ENCODE results near the gene HAVCR1. TPM values are rescaled to one million over a fixed set of nuclear protein-coding genes. Genes with fewer than 3 reads are reported as not detected.
"Not testable (repeated sequence)": the region's sequence is repeated elsewhere in the genome, so short reads cannot be mapped to it uniquely, and the experiment has no call there.

HAVCR1 gene
- total RNA-seq, 2 experiments from 2014 or later = 1.5 to 2.0 TPM

DNA sequence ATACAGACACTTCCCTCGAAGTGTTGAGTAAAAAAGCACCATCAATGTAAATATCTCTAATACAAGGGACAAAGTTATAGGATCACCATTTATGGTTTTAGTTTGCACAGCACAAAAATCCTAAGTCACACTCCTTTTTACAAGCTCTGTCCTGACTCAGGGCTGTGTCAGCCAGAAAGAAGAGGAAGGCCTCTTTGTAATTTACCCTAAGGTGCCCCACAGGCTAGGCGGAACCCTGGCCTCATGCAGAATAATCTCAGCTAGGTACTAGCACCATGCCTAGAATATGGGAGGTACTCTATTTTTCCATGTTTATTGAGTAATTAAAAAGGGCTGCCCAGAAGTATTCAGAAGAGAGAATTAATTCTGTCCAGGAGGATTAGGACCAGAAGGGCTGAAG lies 36.9 kb downstream of the HAVCR1 start:
- no peak overlapping the region for H3K27ac Mint-ChIP-seq
- ChIA-PET CTCF (interaction anchor here (0.9 to 1.8 kb wide), 3 partner anchors 17 to 110 kb away, joined by 3 read pairs; no protein-coding TSS in a partner anchor), POLR2A (no interaction called here)
- no peak overlapping the region for H3K4me3 Mint-ChIP-seq
- peaks cover 26% of the 10 kb centered on the region for H3K9me3 Mint-ChIP-seq
- H3K27me3 Mint-ChIP-seq = peaks cover 4% of the 10 kb centered on the region
- DNase-seq = no peak
- peaks cover 42% of the 10 kb centered on the region for H3K36me3 Mint-ChIP-seq (ENCODE audit: low read depth)
- H3K4me1 Mint-ChIP-seq = peaks cover 55% of the 10 kb centered on the region

DNA sequence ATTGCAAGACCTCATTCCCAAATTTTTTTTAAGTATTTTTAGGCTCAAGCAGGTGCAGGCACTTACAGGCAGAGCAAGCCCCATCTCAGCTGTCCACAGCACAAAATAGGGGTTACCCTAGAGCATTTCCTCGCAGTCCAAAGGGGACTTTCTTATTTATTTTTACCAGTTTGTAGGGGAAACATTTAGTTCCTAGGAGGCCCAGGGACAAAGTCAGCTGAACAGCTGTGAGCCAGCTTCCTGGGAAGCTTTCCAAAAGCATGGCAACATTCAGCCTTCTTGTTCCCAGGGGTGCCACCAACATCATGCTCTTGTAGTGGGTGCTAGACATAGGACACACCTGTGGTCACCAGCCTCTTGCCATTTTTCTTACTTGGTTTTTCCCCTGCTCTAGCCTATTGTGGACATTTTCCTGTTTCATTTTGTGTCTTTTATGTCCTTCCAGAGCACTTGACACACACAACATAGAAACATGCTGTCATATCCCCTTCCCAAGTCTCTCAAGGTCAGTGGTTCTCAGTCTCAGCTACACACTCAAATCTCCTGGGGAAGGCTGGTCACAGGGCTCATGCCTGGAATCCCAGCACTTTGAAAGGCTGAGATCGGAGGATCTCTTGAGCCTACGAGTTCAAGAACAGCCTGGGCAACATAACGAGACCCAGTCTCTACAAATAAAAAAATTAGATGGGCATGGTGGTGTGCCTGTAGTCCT lies 38.2 kb downstream of the HAVCR1 start:
- POLR2A ChIA-PET = no interaction called here
- Mint-ChIP-seq H3K4me3 (no peak overlapping the region), H3K27ac (no peak overlapping the region), H3K9me3 (peaks cover 27% of the 10 kb centered on the region), H3K27me3 (peaks cover 4% of the 10 kb centered on the region), H3K4me1 (peaks cover 42% of the 10 kb centered on the region), H3K36me3 (ENCODE audit: low read depth) (peaks cover 40% of the 10 kb centered on the region)
- CTCF ChIA-PET = interaction anchor here (1.8 kb wide), 1 partner anchor 111 kb away, joined by 3 read pairs; no protein-coding TSS in a partner anchor
- DNase-seq = no peak

DNA sequence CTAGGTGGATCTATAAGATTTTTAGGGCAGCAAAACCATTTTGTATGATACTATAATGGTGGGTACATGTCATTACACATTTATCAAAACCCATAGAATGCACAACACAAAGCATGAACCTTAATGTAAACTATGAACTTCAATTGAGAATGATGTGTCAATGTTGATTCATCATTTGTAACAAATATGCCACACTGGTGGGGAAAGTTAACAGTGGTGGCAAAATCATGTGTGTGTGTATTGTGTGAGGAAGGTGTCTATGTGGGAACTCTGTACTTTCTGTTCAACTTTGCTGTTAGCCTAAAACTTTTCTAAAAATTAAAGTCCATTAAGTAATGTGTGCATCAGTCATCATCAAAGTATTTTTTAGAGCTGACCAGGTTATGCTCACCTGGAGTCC lies 38.9 kb downstream of the HAVCR1 start:
- Mint-ChIP-seq H3K4me1 (peaks cover 35% of the 10 kb centered on the region), H3K36me3 (ENCODE audit: low read depth) (peaks cover 39% of the 10 kb centered on the region)

DNA sequence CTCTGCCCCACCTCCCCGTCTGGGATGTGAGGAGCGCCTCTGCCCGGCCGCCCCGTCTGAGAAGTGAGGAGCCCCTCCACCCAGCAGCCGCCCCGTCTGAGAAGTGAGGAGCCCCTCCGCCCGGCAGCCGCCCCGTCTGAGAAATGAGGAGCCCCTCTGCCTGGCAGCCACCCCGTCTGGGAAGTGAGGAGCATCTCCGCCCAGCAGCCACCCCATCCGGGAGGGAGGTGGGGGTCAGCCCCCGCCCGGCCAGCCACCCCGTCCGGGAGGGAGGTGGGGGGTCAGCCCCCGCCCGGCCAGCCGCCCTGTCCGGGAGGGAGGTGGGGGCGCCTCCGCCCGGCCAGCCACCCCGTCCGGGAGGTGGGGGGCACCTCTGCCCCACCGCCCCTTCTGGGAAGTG lies 44.8 kb downstream of the HAVCR1 start:
- H3K4me1 Mint-ChIP-seq, POLR2A ChIA-PET, H3K4me3 Mint-ChIP-seq, CTCF ChIA-PET, H3K27me3 Mint-ChIP-seq, DNase-seq, H3K27ac Mint-ChIP-seq: not testable (repeated sequence)
- peaks cover 20% of the 10 kb centered on the region for H3K36me3 Mint-ChIP-seq (ENCODE audit: low read depth)
- peaks cover 30% of the 10 kb centered on the region for H3K9me3 Mint-ChIP-seq

More for the DNA sequence above, 38.9 kb downstream of the HAVCR1 start:
- CTCF ChIA-PET = no interaction called here
- DNase-seq = no peak
- H3K9me3 Mint-ChIP-seq = peaks cover 28% of the 10 kb centered on the region
- no peak overlapping the region for H3K4me3 Mint-ChIP-seq
- H3K27me3 Mint-ChIP-seq = peaks cover 4% of the 10 kb centered on the region
- H3K27ac Mint-ChIP-seq = no peak overlapping the region
- POLR2A ChIA-PET = no interaction called here

DNA sequence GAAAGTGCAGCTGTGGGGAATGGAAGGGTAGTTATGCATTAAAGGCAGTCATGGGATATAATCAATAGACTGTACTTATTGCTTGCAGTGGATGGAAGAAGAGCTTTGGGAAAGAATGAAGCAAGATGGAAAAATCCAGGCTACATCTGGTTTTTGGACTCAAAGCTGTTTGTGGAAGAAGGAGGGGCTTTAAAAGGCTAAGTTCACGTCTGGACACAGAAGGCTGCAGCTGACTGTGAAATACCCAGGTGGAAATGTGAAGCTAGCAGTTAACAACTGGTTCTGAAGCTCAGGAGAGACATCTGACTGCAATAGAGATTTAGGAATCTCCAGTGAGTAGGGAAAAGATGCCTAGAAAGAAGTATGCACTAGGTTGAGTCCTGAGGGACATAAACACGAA lies 52.7 kb downstream of the HAVCR1 start:
- peaks cover 2% of the 10 kb centered on the region for H3K27me3 Mint-ChIP-seq
- CTCF ChIA-PET = interaction anchor here (0.5 to 1.2 kb wide), 2 partner anchors 10 to 20 kb away, joined by 4 read pairs; no protein-coding TSS in a partner anchor
- POLR2A ChIA-PET = no interaction called here

DNA sequence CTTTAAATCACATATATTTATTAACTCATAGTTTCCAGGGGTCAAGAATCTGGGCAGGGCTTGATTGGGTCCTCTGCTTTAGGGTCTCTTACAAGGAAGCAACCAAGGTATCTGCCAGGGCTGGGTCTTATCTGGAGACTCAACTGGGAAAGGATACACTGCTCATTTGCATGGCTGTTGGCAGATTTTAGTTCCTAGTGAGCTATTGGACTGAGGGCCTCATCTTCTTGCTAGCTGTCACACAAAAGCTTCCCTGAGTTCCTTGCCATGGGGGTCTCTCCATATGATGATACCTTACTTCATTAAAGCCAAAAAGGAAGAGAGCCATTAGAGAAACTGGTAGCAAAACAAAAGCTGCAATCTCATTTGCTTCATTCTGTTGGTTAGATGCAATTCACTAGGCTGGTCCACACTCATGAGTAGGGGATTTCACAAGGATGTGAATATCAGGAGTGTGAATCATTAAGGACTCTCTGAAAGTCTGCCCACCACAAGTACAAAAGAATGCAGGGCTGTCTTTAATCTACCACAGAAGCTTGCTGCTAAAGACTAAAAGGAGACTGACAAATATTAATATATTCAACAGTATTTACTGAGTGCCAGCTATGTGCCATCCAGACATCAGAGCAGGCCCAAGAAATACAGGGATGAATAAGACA lies 53.9 kb downstream of the HAVCR1 start:
- H3K27me3 Mint-ChIP-seq = peaks cover 2% of the 10 kb centered on the region
- no peak for DNase-seq
- POLR2A ChIA-PET = no interaction called here

More for the DNA sequence above, 52.7 kb downstream of the HAVCR1 start:
- Mint-ChIP-seq H3K4me3 (no peak overlapping the region), H3K27ac (no peak overlapping the region), H3K36me3 (ENCODE audit: low read depth) (peaks cover 19% of the 10 kb centered on the region), H3K9me3 (peaks cover 23% of the 10 kb centered on the region), H3K4me1 (peaks cover 10% of the 10 kb centered on the region)
- no peak for DNase-seq

DNA sequence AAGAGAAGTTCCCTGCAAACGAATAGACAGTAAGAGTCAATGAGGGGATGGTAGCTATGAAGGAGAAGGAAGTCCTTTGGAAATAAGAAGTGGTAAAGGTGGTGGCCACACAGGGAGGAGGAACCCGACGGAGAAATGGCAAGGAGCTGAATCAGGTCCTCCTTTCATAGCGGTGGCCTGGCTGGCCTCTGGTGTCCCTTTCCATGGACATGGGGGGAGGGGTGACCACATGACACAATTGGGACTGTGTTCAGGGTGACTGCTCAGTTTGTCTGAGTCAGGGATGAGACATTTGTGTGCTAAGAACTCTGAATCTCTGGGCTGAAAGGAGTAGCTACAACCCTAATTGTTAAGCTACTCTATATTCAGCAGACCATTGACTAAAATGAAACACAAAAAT lies 67.2 kb downstream of the HAVCR1 start:
- Mint-ChIP-seq H3K27me3 (peaks cover 19% of the 10 kb centered on the region), H3K4me3 (no peak overlapping the region), H3K9me3 (peaks cover 13% of the 10 kb centered on the region), H3K27ac (no peak overlapping the region), H3K36me3 (ENCODE audit: low read depth) (peaks cover 12% of the 10 kb centered on the region), H3K4me1 (peaks cover 5% of the 10 kb centered on the region)
- DNase-seq = no peak
- ChIA-PET CTCF (interaction anchor here (0.8 to 1.0 kb wide), 2 partner anchors 48 to 176 kb away, joined by 3 read pairs; no protein-coding TSS in a partner anchor), POLR2A (no interaction called here)

More for the DNA sequence above, 53.9 kb downstream of the HAVCR1 start:
- H3K27ac Mint-ChIP-seq = no peak overlapping the region
- H3K4me1 Mint-ChIP-seq = peaks cover 10% of the 10 kb centered on the region
- CTCF ChIA-PET = interaction anchor here (0.8 to 1.5 kb wide), 4 partner anchors 11 to 53 kb away, joined by 3 read pairs; no protein-coding TSS in a partner anchor
- H3K9me3 Mint-ChIP-seq = peaks cover 27% of the 10 kb centered on the region
- H3K36me3 Mint-ChIP-seq (ENCODE audit: low read depth) = peaks cover 23% of the 10 kb centered on the region
- no peak overlapping the region for H3K4me3 Mint-ChIP-seq

DNA sequence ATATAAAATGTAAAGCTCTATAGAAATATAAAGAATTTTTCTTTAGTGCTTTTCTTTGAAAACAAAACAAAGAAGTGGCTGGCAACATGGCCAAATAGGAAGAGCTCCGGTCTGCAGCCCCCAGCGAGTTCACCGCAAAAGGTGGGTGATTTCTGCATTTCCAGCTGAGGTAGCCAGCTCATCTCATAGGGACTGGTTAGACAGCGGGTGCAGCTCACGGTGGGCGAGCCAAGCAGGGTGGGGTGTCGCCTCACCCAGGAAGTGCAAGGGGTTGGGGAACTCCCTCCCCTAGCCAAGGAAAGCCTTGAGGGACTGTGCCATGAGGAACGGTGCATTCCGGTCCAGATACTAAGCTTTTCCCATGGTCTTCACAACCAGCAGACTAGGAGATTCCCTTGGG lies 74.9 kb downstream of the HAVCR1 start:
- CTCF ChIA-PET = interaction anchor here (0.8 to 1.2 kb wide), 3 partner anchors 15 to 43 kb away, joined by 3 read pairs; no protein-coding TSS in a partner anchor
- Mint-ChIP-seq H3K27ac (no peak overlapping the region), H3K27me3 (peaks cover 23% of the 10 kb centered on the region), H3K36me3 (ENCODE audit: low read depth) (peaks cover 14% of the 10 kb centered on the region), H3K4me3 (no peak overlapping the region), H3K4me1 (peaks cover 5% of the 10 kb centered on the region), H3K9me3 (peaks cover 11% of the 10 kb centered on the region)
- POLR2A ChIA-PET = no interaction called here
- no peak for DNase-seq

DNA sequence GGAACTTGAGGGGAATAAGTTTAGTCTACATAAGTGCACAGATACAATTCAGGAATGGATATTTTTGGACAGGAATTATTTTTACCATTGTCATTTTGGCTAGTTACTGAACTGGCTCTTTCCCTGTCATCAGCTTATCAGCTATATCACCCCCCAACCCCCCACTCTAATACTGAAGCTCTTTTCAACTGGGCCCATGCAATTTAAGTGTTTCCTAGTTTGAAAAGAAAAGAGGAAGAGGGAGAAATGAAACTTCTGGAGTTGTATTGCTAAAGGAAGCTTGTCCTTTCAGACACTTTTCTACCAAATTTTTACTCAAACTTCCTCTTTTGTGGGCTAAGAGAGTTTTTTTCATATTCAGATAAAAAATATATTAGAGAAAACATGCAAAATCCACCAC lies 77.4 kb downstream of the HAVCR1 start:
- no peak overlapping the region for H3K27ac Mint-ChIP-seq
- ChIA-PET POLR2A (no interaction called here), CTCF (no interaction called here)
- peaks cover 8% of the 10 kb centered on the region for H3K27me3 Mint-ChIP-seq
- peaks cover 3% of the 10 kb centered on the region for H3K9me3 Mint-ChIP-seq
- H3K4me1 Mint-ChIP-seq = no peaks in the 10 kb centered on the region
- no peak for DNase-seq
- no peak overlapping the region for H3K4me3 Mint-ChIP-seq
- H3K36me3 Mint-ChIP-seq (ENCODE audit: low read depth) = peaks cover 6% of the 10 kb centered on the region

Other genes with a start within 250 kb of the HAVCR1 start
- gene PPP1R2B, start 208.8 kb downstream of the HAVCR1 start, total RNA-seq = under 1 TPM in 1 of 2 experiments, not detected in 1; 0.17 TPM
- 1 to 10 TPM in 1 of 2 experiments, under 1 TPM in 1; 0.92 to 1.2 TPM for gene TIMD4, start 95.9 kb downstream of the HAVCR1 start, total RNA-seq
- 10 to 100 TPM; 30.9 to 34.7 TPM for gene HAVCR2, start 49.9 kb upstream of the HAVCR1 start, total RNA-seq
- 10 to 100 TPM; 12.1 to 13.2 TPM for gene MED7, start 83.7 kb upstream of the HAVCR1 start, total RNA-seq
- gene GARIN3, start 107.1 kb upstream of the HAVCR1 start, total RNA-seq = not detected
- 100 to 1,000 TPM; 258 to 306 TPM for gene ITK, start 121.7 kb upstream of the HAVCR1 start, total RNA-seq
- 100 to 1,000 TPM; 452 to 606 TPM for gene CYFIP2, start 207.0 kb upstream of the HAVCR1 start, total RNA-seq

All from activated CD4-positive, alpha-beta T cell treated with anti-CD3 and anti-CD28 coated beads, Interleukin-2, amount 10 ng/mL, durations not matched to agents 7 days and 5 days (primary cell).